HepG2 (cell line): ENCODE data around the gene ATP6V0E2. TPM values are rescaled to one million over a fixed set of nuclear protein-coding genes. Genes with fewer than 3 reads are reported as not detected.

Experiments used
- CREB3 ChIP-seq: sonication (generic); formaldehyde crosslinking; IDR thresholded peaks from 2 replicates; pipeline ENCODE4 v1.5.0; 2020; ENCODE audit warnings: missing genetic modification reagents
- REST ChIP-seq, 2 experiments: IDR thresholded peaks; 2 replicates each; pipeline ENCODE4 v1.6.1; 2011 to 2012; ENCODE audit warnings: low read length in 2 of 2, borderline replicate concordance in 1 of 2, low read depth in 1 of 2, mild to moderate bottlenecking in 1 of 2, moderate library complexity in 1 of 2
- SETDB1 ChIP-seq: sonication (generic); formaldehyde crosslinking; IDR thresholded peaks from 2 replicates; pipeline ENCODE4 v1.5.1; 2020; ENCODE audit warnings: missing genetic modification reagents, mild to moderate bottlenecking, borderline replicate concordance
- SNAI1 ChIP-seq: sonication (generic); formaldehyde crosslinking; IDR thresholded peaks from 2 replicates; pipeline ENCODE4 v1.5.0; 2020; ENCODE audit warnings: mild to moderate bottlenecking, missing genetic modification reagents, borderline replicate concordance
- SP140L ChIP-seq: sonication (generic); formaldehyde crosslinking; IDR thresholded peaks from 2 replicates; pipeline ENCODE4 v1.4.0; 2020; ENCODE audit warnings: missing genetic modification reagents, borderline replicate concordance
- TFDP2 ChIP-seq: sonication (generic); formaldehyde crosslinking; IDR thresholded peaks from 2 replicates; pipeline ENCODE4 v1.4.0; 2020; ENCODE audit warnings: missing genetic modification reagents
- ZBTB20 ChIP-seq: sonication (generic); formaldehyde crosslinking; IDR thresholded peaks from 2 replicates; pipeline ENCODE4 v1.8.1; 2023; ENCODE audit warnings: missing genetic modification reagents, low read depth, mild to moderate bottlenecking, borderline replicate concordance
- ZBTB26 ChIP-seq: IDR thresholded peaks from 2 replicates; pipeline ENCODE4 v1.6.1; 2016; ENCODE audit warnings: missing compliant biosample characterization, missing genetic modification reagents, borderline replicate concordance
- ZNF251 ChIP-seq: sonication (generic); formaldehyde crosslinking; IDR thresholded peaks from 2 replicates; pipeline ENCODE4 v1.9.0; 2021; ENCODE audit warnings: mild to moderate bottlenecking, missing genetic modification reagents
- ZNF646 ChIP-seq: sonication (generic); formaldehyde crosslinking; IDR thresholded peaks from 2 replicates; pipeline ENCODE4 v1.9.0; 2021; ENCODE audit warnings: mild to moderate bottlenecking, missing genetic modification reagents
- ZNF691 ChIP-seq: sonication (generic); formaldehyde crosslinking; IDR thresholded peaks from 2 replicates; pipeline ENCODE4 v1.4.0; 2020; ENCODE audit warnings: missing genetic modification reagents, low read depth, mild to moderate bottlenecking, borderline replicate concordance
- ZNF839 ChIP-seq: sonication (generic); formaldehyde crosslinking; IDR thresholded peaks from 2 replicates; pipeline ENCODE4 v1.4.0; 2020; ENCODE audit warnings: missing genetic modification reagents, mild to moderate bottlenecking, borderline replicate concordance
- polyA plus RNA-seq, 8 experiments: library from polyadenylated mRNA; depleted of rRNA in 3 of 8; stranded (reverse) in 7 of 8; unstranded in 1 of 8; fragments of >200 nt; fragmentation: Illumina TruSeq in 4 of 8; extraction: Trizol in 4 of 8; gene quantifications; 2 replicates each; pipeline versions ENCODE4 v1.2.1 to v1.2.3, GENCODE V29; 2011 to 2016; ENCODE audit warnings: low read depth in 4 of 8, missing spikeins in 1 of 8, mixed read lengths in 1 of 8; ENCODE audit not compliant: insufficient read depth in 1 of 8
- total RNA-seq, 5 experiments: library from RNA; depleted of rRNA; stranded (reverse); fragments of >200 nt; fragmentation: Illumina TruSeq; extraction: Trizol; gene quantifications; 2 replicates each; pipeline ENCODE4 v1.2.3, GENCODE V29; 2016; ENCODE audit warnings: low read depth in 1 of 5

Gene ATP6V0E2
- total and polyA plus RNA-seq, 2 of the 13 experiments (the other 11 are each of a cell fraction or from before 2014, with no cell fraction given), result 36.8 to 203 TPM

GRCh38 chr7:149838224-149838991 lies 35.4 kb upstream of the ATP6V0E2 start, which contains the start of gene ZNF862 (continued):
- TF ChIP-seq ZBTB26 (CRISPR knock-in tag) (0 out of 2 replicates have a peak, but pooled peaks have one; percentile 45), SNAI1 (CRISPR knock-in tag) (no peak), ZNF251 (CRISPR knock-in tag) (no peak), ZNF691 (CRISPR knock-in tag) (peak; percentile 88; the same call in 1 of the 2 replicates), TFDP2 (peak; percentile 79), ZNF646 (no peak), SP140L (CRISPR knock-in tag) (no peak; the same call in 1 of the 2 replicates), ZNF839 (no peak; the same call in 1 of the 2 replicates), SETDB1 (CRISPR knock-in tag) (no peak), ZBTB20 (no peak), REST (IDR thresholded peaks at IDR 0.05; ENCODE audit: borderline replicate concordance in 1 of 2, low read depth in 1 of 2, low read length in 2 of 2) (0 out of 4 replicates have a peak, but pooled peaks of 1 of the 2 experiments have one; percentile 13), CREB3 (CRISPR knock-in tag) (no peak)
